Left renal cortex interstitium (tissue), 4 donors: ENCODE results near the gene ZNF789. TPM values are rescaled to one million over a fixed set of nuclear protein-coding genes. Genes with fewer than 3 reads are reported as not detected.
A peak's percentile ranks its signal among the peaks of the same experiment; 100 is the strongest.
"Not testable (repeated sequence)": the region's sequence is repeated elsewhere in the genome, so short reads cannot be mapped to it uniquely, and the experiment has no call there.

Experiments used
- DNase-seq, 4 donors: peaks; one replicate each; pipeline ENCODE4 v3.0.0-alpha.2; 2013; ENCODE audit warnings: low read depth in 4 of 4, low spot score in 2 of 4, missing footprints in 1 of 4
- polyA plus RNA-seq, 4 donors: library from polyadenylated mRNA; unstranded; fragments of 120-200 nt; gene quantifications; one replicate each; pipeline ENCODE4 v1.2.1, GENCODE V29; 2013; ENCODE audit not compliant: insufficient read length in 4 of 4

The ZNF789 gene
- polyA plus RNA-seq: 10 to 100 TPM; 18.8 to 68.8 (median 36.4) TPM

DNA sequence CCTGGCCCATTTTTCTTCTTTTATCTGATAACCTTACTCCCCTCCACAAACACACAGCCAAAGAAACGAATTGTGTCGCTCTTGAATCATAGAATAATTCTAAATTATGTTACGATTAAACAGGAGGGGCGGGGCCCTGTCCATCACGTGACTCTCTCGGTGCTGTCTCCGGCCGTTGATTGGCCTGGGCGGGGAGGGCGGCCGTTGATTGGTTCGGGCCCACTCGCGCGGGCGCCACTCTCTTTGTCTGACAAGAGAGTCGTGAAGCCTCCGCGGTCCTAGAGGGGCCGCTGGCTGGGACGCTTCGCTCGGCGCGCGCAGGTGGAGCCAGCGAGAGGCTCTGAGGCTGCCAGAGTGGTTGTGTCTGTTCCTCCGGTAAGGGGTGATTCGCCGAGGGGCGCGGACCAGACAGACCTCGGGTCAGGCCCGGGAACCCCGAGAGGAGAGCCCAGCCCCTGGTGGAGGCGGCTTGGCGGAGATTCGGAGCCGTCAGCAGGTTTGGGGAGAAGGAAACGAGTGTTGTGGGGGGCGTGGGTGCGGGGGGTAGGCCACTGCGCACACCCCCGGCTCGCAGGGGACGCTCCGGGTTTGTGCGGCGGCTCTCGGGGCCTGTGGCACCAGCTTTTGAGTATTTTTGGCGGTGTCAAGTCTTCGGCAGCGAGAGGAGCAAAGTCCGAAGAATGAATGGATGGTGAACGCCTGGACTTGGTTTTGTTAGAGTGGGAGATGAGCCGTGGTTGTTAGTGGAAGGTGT is at the start of gene ZNF789:
ZNF789 (plus strand) TSS at position 330 of the 754 bp plus-strand sequence. CDS start 3,567 bp downstream, outside the sequence.
- DNase-seq: peak; percentile 75 to 95 (median 89)

DNA sequence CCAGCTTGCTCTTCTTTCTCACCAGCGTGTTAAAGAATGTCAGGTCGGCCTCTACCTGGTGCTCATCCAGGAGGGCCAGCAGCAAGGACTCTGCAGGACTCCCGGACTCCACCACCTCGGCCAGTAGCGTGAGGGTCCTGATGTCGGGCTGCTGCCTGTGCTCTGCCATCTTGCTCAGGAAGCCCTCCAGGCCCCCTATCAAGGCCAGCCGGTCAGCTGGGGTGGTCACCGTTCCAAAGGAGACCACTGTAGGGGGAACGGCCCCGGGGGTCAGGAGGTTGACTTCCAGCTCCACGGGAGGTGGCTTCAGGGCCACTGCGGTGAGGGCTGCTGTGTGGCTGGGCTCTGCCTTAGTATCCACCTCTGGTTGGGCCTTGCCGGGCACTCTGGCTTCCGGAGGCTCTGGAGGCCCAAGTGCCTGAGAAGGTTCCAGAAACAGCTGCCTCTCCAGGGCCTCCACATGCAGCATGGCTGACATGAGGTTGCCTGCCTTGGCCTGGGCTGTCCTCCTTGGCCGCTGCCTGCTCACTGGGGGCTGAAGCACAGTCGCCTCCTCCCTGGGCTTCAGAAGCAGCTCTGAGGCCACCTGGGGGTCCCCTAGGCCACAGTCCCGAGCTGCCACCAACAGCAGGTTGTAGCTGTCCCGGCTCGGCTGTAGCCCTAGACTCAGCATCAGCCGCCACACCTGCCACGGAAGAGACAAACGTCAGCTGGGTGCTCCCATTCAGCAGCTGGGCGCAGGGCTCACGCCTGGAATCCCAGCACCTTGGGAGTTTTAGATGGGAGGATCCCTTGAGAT is 47.6 kb upstream of the ZNF789 start:
- DNase-seq: no peak

DNA sequence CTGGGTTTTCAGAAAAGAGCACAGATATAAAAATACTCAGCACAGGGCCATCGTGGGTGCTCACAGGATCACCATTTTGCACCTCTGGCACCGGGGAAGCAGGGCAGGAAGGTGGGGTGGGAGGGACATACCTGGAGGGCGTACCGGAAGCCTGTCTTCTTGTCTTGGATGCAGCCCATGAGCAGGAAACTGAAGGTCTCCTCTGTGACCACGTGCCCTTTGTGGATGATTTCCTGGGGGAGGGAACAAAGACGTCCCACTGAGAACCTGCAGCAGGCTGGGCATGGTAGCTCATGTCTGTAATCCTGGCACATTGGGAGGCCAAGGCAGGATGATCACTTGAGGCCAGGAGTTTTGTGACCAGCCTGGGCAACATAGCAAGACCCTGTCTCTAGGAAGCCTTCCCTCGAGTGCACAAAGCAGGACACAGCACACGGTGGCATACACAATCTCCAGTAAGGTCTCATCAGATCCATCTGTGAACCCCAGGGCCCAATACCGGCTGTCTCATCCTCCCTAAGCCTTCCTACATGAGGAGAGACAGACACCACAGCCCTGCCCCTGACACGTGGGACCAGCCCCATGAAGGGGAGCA is 43.6 kb upstream of the ZNF789 start:
- DNase-seq: no peak

DNA sequence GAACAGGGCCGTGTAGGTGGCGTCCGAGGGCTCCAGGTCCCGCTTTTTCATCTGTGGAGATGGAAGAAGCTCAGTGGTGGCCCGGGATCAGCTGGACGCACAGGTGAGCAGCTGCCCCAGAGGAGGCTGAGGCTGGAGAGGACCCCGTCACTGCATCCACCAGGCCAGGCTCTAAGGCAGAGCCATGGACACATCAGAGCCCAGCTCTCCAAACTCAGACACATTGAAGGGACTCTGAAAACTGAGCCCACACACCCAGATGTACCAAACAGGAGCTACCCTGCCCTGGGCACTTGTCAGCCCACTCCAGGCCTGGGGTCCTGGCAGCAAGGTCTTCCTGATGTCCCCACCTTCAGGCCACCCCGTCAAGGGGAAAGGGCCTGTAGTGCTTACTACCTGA is 42.9 kb upstream of the ZNF789 start:
- no peak for DNase-seq

DNA sequence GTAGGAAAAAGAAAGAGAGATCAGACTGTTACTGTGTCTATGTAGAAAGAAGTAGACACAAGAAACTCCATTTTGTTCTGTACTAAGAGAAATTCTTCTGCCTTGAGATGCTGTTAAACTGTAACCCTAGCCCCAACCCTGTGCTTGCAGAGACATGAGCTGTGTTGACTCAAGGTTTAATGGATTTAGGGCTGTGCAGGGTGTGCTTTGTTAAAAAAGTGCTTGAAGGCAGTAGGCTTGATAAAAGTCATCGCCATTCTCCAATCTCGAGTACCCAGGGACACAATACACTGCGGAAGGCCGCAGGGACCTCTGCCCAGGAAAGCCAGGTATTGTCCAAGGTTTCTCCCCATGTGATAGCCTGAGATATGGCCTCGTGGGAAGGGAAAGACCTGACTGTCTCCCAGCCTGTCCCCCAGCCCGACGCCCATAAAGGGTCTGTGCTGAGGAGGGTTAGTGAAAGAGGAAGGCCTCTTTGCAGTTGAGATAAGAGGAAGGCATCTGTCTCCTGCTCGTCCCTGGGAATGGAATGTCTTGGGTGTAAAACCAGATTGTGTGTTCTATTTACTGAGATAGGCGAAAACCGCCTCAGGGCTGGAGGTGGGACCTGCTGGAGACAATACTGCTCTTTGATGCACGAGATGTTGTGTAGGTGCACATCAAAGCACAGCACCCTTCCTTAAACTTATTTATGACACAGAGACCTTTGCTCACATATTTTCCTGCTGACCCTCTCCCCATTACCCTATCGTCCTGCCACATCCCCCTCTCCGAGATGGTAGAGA is 40.7 kb upstream of the ZNF789 start:
- DNase-seq: not testable (repeated sequence)

DNA sequence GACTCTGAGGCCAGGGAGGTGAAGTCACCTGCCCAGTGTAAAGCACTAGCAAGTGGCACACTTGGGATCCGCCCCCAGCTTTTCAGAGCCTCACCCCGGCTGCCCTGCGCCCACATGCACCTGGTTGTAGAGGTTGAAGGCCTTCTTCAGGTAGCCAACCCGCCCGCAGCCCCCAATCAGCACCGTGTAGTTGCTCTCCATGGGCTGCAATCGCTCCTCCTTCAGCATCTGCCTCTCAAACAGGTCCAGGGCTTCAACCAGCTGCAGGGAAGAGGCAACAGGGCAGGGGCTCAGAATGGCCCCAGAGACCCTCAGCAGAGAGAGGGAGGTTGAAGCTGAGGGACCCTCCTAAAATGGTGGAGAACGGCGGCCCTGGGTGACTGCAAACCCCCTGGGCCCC is 39.5 kb upstream of the ZNF789 start:
- DNase-seq: no peak

DNA sequence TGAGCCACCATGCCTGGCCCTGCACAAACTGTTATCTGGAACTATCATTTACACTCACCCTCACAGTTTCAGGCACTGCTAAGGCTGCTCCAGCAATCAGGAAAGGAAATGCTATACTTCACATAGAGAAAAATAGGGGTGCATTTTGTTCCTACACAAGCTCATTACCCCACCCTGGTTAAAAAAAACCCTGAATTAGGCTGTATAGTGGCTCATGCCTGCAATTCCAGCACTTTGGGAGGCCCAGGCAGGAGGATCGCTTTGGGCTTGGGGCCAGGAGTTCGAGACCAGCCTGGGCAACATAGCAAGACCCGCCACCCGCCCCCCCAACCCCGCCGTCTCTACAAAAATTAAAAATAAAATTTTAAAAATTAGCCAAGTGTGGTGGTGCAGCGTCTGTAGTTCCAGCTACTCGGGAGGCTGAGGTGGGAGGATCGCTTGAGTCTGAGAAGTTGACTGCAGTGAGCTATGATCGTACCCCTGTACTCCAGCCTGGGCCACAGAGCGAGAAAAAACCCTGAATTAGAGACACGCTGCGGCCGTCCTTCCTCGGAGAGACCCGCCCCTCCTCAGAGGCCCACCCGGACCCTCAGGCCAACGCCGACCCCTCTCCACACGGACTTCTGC is 34.6 kb upstream of the ZNF789 start:
- no peak for DNase-seq

DNA sequence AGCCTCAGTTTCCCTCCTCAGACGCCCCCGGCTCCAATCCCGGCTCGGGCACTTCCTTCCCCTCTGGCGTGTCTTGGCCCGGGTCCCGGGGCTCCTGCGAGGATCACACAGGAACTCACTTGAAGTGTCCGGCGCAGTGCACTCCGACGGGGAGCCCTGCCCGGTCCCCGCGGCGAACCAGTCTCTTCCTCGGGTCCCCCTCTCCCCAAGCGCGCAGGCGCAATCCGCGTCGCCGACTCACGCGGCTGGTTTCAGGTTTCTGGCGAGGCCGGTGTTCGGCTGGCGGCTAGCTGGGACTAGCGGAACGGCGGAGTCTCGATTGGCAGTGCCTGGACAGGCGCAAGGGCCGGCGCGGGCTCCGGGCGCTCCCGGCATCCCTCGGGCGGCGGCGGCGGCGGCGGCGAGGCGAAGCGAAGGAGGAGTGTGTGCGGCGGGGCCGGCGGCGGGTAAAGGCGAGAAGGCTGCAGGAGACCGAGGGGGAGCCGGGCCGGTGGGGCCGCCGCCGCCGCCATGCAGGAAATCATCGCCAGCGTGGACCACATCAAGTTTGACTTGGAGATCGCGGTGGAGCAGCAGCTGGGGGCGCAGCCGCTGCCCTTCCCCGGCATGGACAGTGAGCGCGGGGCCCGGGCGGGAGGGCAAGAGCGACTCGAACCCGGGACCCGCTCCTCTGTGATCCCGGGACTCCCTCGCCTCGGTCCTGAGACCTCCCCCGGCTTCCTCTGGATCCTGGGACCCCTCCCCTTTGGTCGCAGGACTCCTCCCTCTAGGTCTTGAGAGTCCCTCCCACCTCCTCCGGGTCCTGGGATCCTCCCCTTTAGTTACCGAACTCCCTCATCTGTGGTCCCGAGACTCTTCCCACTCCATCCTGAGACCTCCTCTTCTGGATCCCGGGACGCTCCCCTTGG is 33.9 kb upstream of the ZNF789 start, which contains the start of the genes CPSF4 and PTCD1:
CPSF4 (plus strand) TSS at position 371 of the 908 bp plus-strand sequence; CDS start at position 511, 140 bp downstream.
PTCD1 (minus strand) TSS at position 226 of the 908 bp plus-strand sequence. CDS start 3,556 bp downstream, outside the sequence.
- DNase-seq: peak; percentile 70 to 93 (median 86)

DNA sequence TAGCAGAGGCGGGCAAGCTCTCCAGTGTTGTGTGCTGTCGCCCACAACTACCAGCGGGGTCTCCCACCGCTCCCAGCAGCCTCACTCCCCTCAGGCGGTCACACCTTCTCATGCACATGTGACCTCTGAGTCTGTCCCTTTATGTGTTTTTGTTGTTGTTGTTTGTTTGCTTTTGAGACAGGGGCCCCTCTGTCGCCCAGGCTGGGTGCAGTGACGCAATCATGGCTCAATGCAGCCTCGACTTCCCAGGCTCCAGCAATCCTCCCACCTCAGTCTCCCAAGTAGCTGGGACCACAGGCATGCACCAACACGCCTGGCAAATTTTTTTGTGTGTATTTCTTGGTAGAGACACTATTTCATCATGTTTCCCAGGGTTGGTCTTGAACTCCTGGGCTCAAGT is 32.5 kb upstream of the ZNF789 start:
- DNase-seq: no peak

DNA sequence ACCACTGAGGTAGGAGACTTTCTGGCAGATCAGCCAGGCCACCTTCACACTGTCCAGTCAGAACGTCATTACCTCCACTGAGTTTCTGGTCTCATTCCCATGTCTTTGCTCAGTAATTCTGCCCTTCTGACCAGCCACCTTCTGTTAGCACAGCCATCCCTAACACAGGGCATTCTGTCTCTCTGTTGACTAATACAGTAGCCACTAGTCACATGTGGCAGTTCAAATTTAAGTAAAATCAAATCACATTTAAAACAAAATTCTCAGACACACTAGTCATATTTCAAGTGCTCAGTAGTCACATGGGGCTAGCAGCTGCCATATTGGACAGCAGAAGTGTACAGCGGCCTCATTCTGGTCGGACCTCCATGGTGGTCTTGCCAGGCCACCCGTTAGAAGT is 26.6 kb upstream of the ZNF789 start:
- DNase-seq: no peak

DNA sequence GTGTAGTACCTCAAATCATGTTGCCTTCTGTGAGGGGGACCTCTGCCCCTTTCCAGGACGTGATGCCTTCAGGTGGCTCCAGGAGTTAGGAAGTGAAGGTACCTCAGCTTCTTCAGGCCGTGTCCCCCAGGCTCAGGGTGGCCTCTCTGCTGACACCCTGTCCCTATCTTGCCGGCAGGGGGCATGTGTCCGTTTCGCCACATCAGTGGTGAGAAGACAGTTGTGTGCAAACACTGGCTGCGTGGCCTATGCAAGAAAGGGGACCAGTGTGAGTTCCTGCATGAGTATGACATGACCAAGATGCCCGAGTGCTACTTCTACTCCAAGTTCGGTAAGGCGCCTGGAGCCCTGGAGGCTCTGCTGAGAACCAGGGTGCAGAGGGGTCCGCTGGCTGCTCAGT is 24.7 kb upstream of the ZNF789 start:
- no peak for DNase-seq

DNA sequence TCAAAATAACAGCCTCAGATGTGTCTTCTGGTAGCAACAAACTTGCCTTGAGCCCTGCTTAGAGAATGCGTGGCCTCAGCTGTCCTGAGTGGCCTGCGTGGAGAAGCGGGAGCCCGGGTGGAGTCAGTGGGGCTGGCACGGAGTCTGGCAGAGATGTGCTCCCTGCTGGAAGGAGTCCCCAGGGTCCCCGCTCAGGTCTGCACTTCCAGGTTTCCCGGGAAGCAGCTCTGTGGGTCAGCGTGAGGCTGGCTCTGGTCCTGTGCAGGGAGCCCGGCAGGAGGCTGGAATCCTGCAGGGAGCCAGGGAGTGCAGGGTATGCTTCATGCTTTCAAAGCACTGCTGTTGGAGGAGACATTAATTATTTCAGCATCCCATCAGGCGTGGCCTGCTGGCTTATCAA is 23.8 kb upstream of the ZNF789 start:
- DNase-seq: no peak

DNA sequence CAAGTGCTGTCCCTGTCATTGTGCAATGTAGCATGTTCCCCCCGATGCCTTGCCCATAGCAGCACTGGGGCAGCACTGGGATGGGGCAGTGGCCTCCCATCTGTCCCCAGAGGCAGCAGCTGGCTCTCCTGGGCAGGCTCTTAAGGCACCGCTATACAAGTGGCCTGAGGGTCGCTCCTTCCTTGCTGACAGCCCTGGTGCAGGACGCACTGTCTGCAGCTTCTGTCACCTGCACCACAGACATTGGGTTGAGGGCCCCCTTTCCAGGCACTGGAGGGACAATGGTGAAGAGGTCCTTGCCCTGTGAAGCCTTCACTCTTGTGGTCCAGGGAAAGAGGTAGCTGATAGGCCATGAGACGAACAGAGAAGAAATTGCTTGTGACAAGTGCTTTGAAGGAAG is 23.4 kb upstream of the ZNF789 start:
- no peak for DNase-seq

DNA sequence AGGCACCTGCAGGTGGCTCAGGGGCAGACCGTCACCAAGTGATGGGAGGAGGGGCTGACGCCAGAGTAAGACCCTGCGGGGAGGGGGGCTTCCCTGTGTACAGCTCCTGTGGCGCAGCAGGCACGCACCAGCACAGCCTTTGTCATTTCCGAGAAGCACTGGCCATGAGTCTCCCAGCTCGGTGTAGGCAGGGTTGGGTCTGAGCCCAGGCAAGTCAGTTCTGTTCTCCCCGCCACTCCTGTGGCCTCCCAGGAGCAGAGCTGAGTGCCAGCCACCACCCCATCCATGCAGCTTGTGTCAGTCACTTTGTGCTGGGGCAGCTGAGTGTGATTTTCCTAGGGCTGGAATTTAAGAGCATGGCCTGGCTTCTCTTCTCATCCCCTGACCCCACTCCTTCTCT is 20.8 kb upstream of the ZNF789 start:
- no peak for DNase-seq

DNA sequence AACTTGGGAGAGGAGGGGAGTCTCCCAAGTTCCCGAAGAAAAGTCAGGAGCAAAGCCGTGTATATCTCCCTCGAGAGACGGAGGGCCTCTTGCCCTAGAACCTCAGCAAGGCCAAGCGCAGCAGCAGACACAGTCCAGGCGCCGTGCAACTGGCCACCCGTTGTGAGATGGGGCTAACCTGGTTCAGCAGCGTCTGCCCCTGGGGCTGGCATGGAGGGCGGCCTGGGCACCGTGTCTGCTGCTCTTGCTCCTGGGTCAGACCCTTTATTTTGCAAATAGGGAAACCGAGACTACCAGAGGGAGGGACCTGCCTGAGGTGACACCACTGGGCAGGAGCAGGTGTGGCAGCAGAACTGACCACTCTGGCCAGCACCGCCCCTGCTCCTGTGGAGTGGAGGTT is 20.1 kb upstream of the ZNF789 start:
- no peak for DNase-seq

DNA sequence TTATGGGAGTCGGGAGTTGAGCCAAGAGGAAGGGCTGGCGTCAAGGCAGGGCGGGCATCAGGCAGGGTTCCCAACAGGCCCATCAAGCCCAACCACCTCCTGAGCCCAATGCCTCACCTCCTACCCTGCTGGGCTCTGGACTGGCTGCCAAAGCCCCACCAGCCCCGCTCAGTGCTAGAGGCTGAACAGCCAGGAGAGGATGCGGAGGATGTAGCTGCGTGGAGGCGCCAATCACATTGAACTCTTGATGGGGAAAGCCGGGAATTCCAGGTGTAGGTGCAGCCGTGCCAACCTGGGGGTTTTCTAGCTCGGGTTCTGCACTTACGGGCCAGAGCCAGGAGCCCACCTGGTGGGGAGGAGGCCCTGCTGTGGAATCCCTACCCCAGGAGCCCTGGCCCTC is 19.6 kb upstream of the ZNF789 start:
- no peak for DNase-seq

DNA sequence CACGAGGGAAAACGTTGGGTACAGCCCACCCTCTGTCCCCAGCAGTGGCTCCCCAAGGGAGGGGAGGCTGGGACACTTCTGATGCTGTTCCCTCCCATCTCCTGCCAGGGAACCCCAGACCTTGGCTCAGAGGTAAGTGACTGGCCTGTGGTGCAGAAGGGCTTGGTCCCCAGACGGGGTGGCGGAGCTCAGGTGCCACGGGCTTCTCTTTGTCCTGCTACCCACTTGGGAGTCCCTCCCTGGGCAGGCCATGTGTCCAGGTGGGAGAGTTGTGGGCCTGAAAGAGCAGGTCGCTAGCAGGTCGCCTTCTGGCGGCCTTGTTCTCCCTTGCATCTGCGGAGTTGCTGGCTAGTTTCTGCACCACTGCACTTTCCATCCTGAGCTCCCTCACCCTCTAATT is 16.8 kb upstream of the ZNF789 start:
- DNase-seq: no peak

DNA sequence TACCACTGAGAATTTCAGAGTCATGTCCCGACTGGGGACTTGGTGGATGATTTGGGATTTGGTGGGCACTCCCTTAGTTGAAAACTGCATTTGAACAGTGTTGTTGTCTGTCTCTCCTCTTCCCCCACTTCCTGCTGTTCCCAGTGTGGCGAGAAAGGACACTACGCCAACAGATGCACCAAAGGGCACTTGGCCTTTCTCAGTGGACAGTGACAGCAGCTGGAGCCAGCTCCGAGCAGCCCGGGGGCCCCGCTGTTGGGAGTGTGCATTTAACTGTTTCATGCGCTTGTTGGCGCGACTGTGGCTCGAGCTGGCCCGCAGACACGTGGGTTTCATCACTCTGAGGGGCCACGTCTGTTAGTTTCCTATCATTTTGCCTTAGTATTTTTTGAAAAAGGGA is 16.4 kb upstream of the ZNF789 start:
- DNase-seq: no peak

DNA sequence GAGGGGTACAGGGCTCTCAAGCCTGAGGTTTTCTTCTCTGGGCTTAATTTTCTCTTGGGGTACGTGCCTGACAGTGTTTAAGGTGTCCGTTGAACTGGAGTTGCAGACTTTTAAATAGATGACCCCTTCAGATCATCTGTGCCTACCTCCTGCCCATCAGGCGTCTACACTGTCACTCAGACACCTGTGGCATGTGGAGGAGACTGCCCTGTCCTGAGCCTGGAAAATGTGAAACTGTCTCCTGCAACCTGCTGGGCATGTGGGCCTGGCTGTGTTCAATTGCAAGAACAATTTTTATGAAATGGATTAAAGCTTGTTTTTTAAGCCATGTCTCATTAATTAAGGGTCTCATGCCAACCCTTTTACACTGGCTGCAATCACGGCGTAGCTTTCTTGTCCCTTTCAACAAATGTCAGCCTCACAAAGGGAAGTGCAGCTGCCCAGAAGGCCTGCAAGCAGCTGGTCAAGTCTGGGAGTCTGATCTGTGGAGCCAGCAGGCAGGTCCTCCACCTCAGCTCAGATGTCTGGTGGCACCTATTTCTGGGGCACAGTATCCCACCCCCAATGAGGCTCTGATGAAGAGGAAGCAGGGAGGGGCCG is 15.5 kb upstream of the ZNF789 start:
- DNase-seq: no peak
